ENCODE data around the gene HESX1.
A peak's percentile ranks its signal among the peaks of the same experiment; 100 is the strongest.

Gene HESX1

GRCh38 chr3:57233799-57234198 is 34.0 kb upstream of the HESX1 start:
- Histone ChIP-seq H3K4me1 (ENCODE audit: insufficient read depth, low read length, poor library complexity, severe bottlenecking) (peaks cover 36% of the 10 kb centered on the region), H4K20me1 (ENCODE audit: insufficient read depth, low read length, poor library complexity, severe bottlenecking) (peaks cover 28% of the 10 kb centered on the region), H3K9ac (ENCODE audit: low read depth, low read length, poor library complexity, severe bottlenecking) (no peak overlapping the region), H3K9me2 (replicated peaks; ENCODE audit: low read depth, low read length) (no peaks in the 10 kb centered on the region), H3K36me3 (ENCODE audit: insufficient read depth, low read length) (peaks cover 22% of the 10 kb centered on the region), H3K4me3 (ENCODE audit: low read length, poor library complexity, severe bottlenecking) (no peak overlapping the region), H3K4me2 (ENCODE audit: low read depth, low read length, poor library complexity, severe bottlenecking) (peak overlapping the region; percentile 41), H3F3A (ENCODE audit: low read depth) (no peaks in the 10 kb centered on the region), H3K27me3 (ENCODE audit: insufficient read depth, low read length, poor library complexity, severe bottlenecking) (no peaks in the 10 kb centered on the region), H2AFZ (ENCODE audit: low read length) (no peak overlapping the region), H3K79me2 (ENCODE audit: insufficient read depth, low read length) (peaks cover 74% of the 10 kb centered on the region), H3K9me3 (ENCODE audit: insufficient read depth, low read depth, low read length) (no peaks in the 10 kb centered on the region; the same call in 1 of the 2 replicates)
- TF ChIP-seq EZH2phosphoT487 (IDR thresholded peaks at IDR 0.05; ENCODE audit: borderline replicate concordance) (no peak), CTCF (conservative IDR thresholded peaks at IDR 0.05; ENCODE audit: low read length) (no peak)

- H3F3A ChIP-seq (ENCODE audit: low read depth), result no peaks in the 10 kb centered on the region
- H3K79me2 ChIP-seq (ENCODE audit: insufficient read depth, low read length), result peaks cover 67% of the 10 kb centered on the region
- H3K9ac ChIP-seq (ENCODE audit: low read depth, low read length, poor library complexity, severe bottlenecking), result peak overlapping the region; percentile 88
- no peak overlapping the region for H2AFZ ChIP-seq (ENCODE audit: low read length)
- peaks cover 36% of the 10 kb centered on the region for H4K20me1 ChIP-seq (ENCODE audit: insufficient read depth, low read length, poor library complexity, severe bottlenecking)
- H3K36me3 ChIP-seq (ENCODE audit: insufficient read depth, low read length), result no peaks in the 10 kb centered on the region
- H3K4me3 ChIP-seq (ENCODE audit: low read length, poor library complexity, severe bottlenecking), result peak overlapping the region; percentile 85
- peaks cover 50% of the 10 kb centered on the region for H3K4me1 ChIP-seq (ENCODE audit: insufficient read depth, low read length, poor library complexity, severe bottlenecking)
- H3K9me2 ChIP-seq (replicated peaks; ENCODE audit: low read depth, low read length), result no peaks in the 10 kb centered on the region
- TF ChIP-seq CTCF (conservative IDR thresholded peaks at IDR 0.05; ENCODE audit: low read length) (no peak), EZH2phosphoT487 (IDR thresholded peaks at IDR 0.05; ENCODE audit: borderline replicate concordance) (no peak)
- H3K4me2 ChIP-seq (ENCODE audit: low read depth, low read length, poor library complexity, severe bottlenecking), result peak overlapping the region; percentile 88
- no peaks in the 10 kb centered on the region for H3K27me3 ChIP-seq (ENCODE audit: insufficient read depth, low read length, poor library complexity, severe bottlenecking)
- no peaks in the 10 kb centered on the region for H3K9me3 ChIP-seq (ENCODE audit: insufficient read depth, low read depth, low read length)
Measured at GRCh38 chr3:57230006-57230405, 30.2 kb upstream of the HESX1 start.

- peak overlapping the region; percentile 88 for H3K4me2 ChIP-seq (ENCODE audit: low read depth, low read length, poor library complexity, severe bottlenecking)
- peak overlapping the region; percentile 85 for H3K4me3 ChIP-seq (ENCODE audit: low read length, poor library complexity, severe bottlenecking)
- no peaks in the 10 kb centered on the region for H3K36me3 ChIP-seq (ENCODE audit: insufficient read depth, low read length)
- H3K4me1 ChIP-seq (ENCODE audit: insufficient read depth, low read length, poor library complexity, severe bottlenecking), result peaks cover 56% of the 10 kb centered on the region
- H3K9ac ChIP-seq (ENCODE audit: low read depth, low read length, poor library complexity, severe bottlenecking), result peak overlapping the region; percentile 88
- H3K9me2 ChIP-seq (replicated peaks; ENCODE audit: low read depth, low read length), result no peaks in the 10 kb centered on the region
- no peaks in the 10 kb centered on the region for H3K9me3 ChIP-seq (ENCODE audit: insufficient read depth, low read depth, low read length)
- H3K79me2 ChIP-seq (ENCODE audit: insufficient read depth, low read length), result peaks cover 56% of the 10 kb centered on the region
- H4K20me1 ChIP-seq (ENCODE audit: insufficient read depth, low read length, poor library complexity, severe bottlenecking), result peaks cover 35% of the 10 kb centered on the region
- H3K27me3 ChIP-seq (ENCODE audit: insufficient read depth, low read length, poor library complexity, severe bottlenecking), result no peaks in the 10 kb centered on the region
- TF ChIP-seq CTCF (conservative IDR thresholded peaks at IDR 0.05; ENCODE audit: low read length) (no peak), EZH2phosphoT487 (IDR thresholded peaks at IDR 0.05; ENCODE audit: borderline replicate concordance) (no peak)
- peak overlapping the region; percentile 57 for H2AFZ ChIP-seq (ENCODE audit: low read length)
- H3F3A ChIP-seq (ENCODE audit: low read depth), result no peaks in the 10 kb centered on the region
Measured at GRCh38 chr3:57227930-57228751, 28.4 kb upstream of the HESX1 start.

Measured in Loucy (cell line).